Measurements from ENCODE around the gene DACT2.

DNA sequence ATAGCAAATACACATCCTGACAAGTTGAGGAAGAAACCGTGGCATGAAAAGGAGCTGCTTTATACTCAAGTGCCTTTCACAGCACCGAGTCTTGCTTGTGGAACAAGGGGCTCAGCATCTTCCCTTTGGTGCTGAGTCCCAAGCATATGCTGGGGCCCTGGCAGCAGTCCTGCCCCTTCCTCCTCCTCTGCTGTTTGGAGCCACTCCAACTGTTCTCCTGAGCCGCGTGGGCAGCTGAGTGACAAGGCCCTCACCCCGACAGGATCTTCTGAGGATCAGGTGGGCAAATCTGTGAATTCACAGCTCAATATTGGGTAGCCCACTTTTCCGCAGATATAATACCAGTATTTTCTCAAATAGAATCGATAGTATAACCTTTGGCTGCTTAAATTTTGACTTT, 24.7 kb downstream of the DACT2 start:
- TF ChIP-seq, protein P1, sequence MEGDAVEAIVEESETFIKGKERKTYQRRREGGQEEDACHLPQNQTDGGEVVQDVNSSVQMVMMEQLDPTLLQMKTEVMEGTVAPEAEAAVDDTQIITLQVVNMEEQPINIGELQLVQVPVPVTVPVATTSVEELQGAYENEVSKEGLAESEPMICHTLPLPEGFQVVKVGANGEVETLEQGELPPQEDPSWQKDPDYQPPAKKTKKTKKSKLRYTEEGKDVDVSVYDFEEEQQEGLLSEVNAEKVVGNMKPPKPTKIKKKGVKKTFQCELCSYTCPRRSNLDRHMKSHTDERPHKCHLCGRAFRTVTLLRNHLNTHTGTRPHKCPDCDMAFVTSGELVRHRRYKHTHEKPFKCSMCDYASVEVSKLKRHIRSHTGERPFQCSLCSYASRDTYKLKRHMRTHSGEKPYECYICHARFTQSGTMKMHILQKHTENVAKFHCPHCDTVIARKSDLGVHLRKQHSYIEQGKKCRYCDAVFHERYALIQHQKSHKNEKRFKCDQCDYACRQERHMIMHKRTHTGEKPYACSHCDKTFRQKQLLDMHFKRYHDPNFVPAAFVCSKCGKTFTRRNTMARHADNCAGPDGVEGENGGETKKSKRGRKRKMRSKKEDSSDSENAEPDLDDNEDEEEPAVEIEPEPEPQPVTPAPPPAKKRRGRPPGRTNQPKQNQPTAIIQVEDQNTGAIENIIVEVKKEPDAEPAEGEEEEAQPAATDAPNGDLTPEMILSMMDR (IDR thresholded peaks at IDR 0.05) = no peak
- TF ChIP-seq ZFX (IDR thresholded peaks at IDR 0.05; ENCODE audit: borderline replicate concordance) = no peak
